Stimulated activated CD4-positive, alpha-beta T cell treated with anti-CD3 and anti-CD28 coated beads, Interleukin-1b, Interleukin-23, amount 100 ng/mL, for 24 hours (primary cell): ENCODE measurements around the gene STK10.

ENCODE experiments used
- DNase-seq, 4 experiments: peaks; one replicate each; pipeline ENCODE4 v3.0.0-alpha.2; 2020; ENCODE audit warnings: low read depth in 4 of 4, low spot score in 1 of 4

Gene STK10

DNA sequence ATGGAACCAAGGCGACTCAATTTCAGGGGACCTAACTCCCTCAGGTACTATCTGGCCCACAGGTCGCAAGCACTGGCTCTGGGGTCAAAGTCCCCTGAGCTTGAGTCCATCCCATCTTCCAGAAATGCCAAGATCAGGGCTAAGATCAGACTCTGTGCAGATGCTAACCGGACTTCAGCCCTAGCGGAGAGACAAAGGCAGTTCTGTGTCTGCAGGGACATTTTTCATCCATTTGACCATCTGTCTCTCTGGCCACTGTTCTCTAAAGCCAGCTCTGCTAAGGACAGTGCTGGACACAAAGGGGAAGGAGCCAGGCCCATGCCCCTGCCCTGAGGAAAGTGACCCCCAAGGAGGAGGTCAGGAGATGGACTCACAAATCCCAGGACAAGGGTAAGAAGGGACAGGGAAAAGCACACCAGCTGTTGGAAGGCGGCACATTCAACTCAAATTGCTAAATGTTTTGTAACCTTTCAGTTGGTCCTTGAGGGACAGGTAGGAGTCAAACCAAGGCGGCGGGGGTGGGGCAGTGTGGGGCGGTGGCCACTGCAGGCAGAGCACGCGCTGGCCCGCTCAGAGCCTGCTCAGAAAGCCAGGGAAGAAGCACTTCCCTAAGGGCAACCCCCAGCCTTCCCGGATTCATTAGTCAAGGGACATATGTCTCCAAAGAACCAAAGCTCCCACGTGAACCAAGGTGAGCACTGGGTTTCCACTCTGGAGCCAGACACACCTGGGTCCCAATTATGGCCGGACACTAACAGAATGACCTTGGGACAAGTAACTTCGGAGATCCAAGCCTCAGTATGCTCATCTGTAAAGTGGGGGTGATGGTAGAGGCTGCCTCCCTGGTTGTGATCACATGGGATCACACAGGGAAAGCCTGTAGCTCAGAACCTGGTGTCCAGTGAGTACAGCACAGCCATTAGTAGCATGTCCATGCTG, 42.8 kb downstream of the STK10 start:
- no peak for DNase-seq

DNA sequence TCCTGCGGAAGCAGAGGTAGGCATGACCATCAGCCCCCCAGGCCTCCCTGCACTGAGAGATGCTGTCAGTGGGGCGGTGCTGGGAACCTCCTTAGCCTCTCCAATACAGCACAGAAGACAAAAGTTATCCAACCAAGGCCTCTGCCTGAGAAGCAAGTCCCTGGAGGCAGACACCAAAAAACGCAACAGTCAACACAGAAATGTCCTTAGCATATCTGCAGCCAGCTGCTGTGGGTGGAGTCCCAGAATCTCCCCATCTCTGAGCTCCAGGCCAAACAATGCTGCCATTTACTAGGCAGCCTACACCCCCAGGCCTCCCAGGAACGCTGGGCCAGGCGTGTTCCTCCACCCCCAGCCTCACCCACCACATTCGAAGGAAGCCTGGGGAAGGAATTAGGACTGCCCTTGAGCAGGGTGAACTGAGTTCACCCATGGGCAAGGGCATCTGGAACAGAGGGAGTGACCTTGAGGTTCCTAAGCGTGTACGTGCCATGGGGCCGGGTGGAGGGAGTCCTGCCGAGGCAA, 43.7 kb downstream of the STK10 start:
- DNase-seq = no peak

DNA sequence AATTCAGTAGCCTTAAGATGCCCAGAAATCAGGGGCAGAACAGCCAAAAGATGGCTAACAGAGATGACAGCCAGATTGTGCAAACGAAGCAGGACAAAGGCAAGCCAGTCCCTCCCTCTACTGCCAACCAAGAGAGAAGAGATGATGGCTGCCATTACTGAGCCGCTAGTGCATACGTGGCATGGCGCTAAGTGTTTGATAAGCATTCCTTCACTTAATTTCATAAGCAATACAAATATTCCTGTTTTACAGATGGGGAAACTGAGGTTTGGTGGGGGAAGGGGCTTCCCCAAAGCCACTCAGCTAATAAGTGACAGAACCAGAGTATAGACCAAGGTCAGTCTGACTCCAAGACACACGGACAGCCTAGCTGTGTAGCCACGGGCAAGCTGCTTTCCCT, 44.1 kb downstream of the STK10 start:
- DNase-seq = no peak

DNA sequence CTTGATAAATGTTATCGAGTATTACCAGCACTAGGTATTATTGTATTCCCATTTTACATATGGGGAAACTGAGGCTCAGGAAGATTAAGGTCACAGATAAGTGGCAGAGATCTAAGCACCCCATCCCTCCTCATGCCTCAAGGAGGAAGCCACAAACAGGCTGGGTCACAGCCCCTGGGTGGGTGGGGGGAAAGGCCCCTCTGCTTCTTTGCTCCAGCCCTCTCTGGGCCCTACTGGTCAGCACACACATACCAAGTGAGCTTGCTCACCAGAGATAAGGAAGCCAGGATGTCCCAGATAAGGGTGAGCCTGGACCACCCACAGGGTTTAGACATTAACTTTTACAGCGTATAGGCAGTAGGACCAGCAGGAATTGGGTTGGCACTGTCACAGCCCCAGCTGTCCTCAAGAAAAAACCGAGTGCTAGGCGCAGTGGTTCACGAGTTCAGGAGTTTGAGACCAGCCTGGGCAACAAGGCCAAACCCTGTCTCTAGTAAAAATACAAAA, 45.3 kb downstream of the STK10 start:
- DNase-seq = no peak

DNA sequence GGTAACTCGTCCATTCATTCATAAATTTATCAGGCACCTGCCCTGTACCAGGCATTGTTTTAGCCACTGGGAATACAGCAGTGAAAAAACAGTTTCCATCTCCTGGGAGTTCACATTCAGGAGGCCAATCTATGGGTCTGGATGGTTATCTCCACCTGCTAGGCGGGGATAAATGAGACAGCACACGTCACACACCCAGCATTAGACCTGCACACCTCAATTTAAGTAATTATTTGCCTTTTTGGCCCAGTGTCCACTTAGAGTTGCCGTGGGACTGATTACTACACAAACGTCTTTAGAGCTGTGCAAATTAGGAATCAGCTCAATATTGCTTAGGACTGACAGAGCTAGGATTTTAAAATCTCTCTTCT, 46.1 kb downstream of the STK10 start:
- no peak for DNase-seq

DNA sequence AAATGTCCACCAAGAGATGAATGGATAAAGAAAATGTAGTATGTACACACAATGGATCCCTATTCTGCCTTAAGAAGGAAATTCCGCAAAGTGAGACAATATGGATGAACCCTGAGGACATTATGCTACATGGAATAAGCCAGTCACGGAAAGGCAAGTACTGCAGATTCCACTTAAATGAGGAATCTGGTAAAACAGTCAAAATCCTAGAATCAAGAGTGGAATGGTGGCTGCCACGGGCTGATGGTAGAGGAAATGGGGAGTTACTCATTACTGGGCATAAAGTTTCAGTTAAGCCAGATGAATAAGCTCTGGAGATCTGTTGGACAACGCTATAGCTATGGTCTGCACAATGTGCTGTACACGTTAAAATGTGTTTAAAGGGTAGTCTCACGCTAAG, 47.2 kb downstream of the STK10 start:
- no peak for DNase-seq

DNA sequence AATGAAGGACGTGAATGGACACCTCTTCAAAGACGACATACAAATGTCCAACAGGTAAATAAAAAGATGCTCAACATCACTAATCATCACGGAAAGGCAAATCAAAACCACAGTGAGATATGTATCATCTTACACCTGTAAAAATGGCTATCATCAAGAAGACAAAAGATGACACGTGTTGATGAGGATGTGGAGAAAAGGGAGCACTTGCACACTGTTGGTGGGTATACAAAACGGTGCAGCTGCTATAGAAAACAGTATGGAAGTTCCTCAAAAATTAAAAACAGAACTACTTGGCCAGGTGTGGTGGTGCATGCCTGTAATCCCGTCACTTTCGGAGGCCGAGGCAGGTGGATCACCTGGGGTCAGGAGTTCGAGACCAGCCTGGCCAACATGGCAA, 47.9 kb downstream of the STK10 start:
- no peak for DNase-seq

DNA sequence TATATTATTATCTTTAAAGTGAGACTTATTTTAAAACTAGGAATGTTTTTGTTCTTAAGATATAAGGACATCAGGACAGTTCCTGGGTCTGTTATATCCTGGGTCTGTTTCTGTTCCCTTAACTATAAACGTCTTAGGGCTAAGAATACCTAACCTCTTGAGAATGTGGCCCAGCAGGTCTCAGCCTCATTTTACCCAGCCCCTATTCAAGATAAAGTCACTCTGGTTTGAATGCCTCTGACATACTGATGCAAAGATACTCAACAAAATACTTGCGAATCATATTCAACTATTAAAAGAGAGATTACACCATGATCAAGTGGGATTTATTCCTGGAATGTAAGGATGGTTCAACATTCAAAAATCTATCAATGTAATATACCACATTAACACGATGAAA, 51.0 kb downstream of the STK10 start:
- DNase-seq = no peak

DNA sequence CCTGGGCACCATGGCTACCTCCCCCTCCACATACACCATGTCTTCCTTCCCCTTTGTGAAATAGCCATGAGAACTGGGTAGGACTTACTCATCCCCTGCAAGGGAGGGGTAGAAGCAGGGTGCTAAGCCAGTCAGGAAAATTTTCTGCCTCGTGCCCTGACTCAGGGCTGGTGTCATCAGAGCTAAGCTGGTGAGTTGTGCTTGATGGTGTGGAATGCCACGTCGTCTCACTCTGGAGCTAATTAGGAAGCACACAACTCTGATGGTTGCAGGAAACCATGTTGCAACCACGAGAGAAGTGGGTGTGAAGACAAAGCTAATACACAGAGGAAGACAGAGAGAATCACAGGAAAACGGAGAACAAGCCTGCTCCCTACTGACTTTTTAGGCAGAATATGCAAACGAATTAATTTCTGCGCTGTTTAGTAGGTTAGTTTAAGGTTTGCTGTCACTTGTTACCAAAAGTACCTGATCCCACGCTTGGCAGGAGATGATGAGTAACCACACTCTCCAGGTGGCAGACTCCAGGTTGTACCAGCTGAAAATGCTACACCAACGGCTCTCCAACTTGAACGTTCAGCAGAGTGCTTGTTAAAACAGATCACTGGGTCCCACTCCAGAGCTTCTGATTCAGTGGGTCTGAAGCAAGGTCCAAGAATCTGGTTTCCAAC, 54.5 kb downstream of the STK10 start:
- DNase-seq = peak in 3 of 4 experiments; percentile 28 to 63 (median 44)

DNA sequence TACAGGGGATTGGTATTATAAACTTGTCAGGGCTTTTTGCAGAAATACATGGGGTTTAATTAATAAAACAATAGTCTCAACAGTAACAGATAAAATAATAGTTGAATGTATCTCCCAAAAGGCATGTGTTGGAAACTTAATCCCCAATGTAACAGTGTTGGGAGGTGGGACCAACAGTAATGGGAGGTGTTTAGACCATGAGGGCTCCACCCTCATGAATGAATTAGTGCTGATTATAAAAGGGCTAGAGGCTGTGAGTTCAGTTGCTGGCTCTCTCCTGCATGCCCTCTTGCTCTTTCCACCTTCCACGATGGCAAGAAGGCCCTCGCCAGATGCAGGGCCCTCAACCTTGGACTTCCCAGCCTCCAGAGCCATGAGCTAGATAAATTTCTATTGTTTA, 56.3 kb downstream of the STK10 start:
- DNase-seq = no peak

DNA sequence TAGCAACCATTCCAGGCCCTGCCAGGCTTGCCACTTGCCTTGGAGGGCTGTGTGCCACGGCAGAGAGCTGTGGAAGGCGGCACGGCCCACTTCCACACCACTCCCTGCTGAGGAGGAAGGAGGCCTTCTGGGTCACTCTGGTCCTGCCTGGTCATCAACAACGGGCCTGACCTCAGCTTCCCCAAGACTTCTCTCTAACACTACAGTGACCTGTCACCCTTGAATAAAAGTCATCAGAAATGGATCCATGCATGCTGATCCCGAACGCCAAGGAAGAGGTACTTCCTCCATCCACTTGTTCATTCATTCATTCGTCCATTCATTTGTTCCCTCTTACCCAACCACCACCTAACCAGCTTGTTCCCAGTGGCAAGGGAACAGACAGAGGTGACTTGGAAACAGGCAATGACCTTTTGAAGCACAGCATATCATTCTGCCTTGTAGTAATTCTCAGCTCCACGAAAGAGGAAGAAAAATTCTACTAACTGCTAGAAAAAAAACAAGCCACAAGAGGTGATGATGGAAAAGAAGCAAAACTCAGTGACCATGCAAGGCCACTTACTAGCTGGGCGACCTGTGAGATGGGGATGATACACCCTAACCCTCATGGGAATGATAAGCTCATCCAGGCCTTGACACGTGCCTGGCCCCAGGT, 58.6 kb downstream of the STK10 start:
- no peak for DNase-seq

DNA sequence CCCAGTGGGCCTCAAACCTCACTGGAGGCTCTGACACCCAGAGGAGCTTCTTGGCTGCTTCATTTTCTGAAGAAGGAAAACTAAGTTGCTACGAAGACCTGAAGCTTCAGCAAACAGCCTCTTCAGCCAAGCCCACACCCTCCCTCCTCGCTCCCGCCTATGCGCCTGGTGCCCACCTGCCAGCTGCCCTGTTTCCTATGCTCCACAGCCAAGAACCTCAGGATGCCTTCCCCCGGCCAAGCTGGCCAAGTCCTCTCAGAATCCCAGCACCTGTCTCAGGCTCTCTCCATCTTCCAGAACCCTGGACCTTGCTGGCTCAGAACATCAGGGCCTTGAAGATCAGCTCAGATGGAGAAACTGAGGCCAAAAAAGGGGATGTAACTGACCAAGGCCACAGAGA, 60.4 kb downstream of the STK10 start:
- DNase-seq = no peak

DNA sequence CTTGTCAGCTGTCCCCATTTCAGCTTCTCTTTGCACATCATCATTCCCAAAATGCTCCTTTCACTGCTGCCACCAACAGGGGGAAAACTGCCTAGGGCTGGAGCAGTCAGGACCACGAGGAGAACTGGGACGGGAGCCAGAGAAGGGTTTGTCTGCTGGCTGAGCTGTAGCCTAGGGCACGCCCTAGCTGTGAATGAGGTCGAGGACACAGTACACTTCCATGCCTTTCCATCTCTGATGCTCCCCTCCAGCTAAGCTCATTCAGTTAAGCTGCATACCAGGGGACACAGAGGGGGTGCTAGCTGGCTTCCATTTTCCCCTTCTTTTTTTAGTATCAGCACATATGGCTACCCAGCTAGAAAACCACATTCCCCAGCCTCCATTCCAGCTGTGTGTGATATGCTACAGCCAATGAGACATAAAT, 64.7 kb downstream of the STK10 start:
- DNase-seq = no peak

DNA sequence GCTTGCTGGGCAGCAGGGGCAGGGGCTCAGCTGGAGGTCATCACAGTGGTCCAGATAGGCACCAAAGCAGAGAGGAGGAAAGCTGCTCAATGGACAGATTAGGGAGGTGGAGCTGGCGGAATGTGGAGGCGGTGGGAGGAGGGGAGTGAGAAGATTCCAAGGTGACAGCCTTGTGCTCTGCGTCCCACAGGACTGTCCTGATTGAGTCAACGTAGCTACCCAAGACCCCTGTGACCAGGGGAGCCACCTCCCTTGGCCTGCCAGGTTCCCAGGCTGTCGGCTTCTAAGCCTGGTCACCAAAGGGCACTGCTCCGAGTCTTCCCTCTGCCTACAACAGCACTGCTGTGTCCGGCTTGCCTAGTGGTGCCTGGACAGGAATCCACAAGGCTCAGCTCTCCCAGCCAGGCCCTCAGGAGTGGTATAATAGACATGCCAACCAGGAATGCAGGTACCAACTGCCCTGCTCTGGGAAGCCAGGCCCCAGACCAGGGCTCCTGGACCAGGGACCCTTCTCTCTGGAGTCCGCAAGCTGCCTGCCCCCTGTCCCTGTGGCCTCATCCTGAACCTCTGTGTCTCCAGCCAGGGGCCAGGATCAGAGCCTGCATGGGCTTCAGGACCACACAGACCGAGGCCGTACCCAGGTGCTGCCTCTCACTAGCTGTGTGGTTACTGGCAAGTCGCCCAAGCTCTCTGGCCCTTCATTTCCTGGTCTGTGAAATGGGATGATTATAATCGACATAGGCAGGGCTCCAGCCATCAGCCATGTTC, 67.9 kb downstream of the STK10 start:
- no peak for DNase-seq

DNA sequence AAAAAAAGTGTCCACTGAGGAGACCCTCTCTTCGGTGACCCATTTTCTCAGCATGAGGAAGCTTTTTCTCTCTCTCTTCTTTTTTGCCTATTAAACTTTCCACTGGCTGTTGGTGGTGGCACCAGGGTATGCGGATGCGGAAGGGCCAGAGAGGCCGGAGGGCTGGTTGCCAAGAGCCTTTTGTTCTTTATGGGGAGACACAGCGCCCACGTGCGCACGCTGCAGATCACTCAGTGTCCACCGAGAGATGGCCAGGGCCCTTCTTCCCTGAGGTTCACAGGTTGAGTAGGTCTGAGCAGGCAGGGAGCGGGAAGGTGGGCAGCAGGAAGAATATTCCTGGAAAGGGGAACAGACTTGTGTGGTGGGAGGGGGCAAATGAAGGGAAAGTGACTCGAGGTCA, 69.1 kb downstream of the STK10 start:
- no peak for DNase-seq

DNA sequence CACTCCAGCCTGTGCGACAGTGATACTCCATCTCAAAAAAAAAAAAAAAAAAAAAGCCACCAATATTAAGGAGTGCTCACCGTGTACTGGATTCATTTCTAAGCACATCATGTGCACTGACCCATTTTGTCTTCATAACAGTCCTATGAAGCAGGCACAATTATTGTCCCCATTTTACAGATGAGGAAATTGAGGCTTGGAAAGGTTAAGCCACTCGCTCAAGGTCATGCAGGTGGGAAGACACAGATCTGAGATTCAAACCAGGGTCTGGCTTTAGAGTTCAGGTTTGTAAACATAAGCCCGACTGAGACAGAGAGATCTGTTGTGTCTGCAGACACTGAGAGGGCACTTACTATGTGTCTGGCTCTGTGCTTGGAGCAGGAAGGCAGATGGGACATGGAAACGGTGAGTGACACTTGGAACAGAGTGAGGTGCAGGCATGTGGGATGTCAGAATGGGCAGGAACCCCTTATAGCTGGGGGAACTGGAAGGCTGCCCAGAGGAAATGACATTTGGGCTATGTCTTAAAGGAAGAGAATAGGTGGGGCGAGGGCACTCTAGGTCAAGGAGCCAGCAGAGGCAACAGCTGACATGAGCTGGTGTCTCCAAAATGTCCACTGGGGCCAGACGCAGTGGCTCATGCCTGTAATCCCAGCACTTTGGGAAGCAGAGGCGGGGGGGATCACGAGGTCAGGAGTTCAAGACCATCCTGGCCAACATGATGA, 69.9 kb downstream of the STK10 start:
- DNase-seq = no peak

DNA sequence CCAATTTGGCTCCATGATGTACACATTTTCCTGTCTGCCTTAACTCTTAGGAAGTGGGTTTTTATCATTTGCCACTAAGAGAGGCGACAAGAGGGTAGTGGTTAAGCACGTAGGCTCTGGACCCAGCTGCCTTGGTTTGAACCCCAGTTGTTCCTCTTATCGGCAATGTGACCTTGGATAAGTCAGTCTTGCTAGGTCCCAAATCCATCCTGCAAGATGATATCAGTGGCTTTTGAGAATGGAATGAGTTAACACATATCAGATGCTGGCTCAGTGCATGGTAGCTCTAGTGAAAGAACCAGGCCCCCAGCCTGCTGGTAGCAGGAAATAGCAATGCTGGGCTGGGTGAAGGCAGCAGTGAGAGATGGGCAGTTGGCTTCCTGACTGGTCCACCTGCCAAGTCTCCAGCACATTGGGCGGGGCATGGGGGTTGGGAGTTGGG, 72.5 kb downstream of the STK10 start:
- no peak for DNase-seq

DNA sequence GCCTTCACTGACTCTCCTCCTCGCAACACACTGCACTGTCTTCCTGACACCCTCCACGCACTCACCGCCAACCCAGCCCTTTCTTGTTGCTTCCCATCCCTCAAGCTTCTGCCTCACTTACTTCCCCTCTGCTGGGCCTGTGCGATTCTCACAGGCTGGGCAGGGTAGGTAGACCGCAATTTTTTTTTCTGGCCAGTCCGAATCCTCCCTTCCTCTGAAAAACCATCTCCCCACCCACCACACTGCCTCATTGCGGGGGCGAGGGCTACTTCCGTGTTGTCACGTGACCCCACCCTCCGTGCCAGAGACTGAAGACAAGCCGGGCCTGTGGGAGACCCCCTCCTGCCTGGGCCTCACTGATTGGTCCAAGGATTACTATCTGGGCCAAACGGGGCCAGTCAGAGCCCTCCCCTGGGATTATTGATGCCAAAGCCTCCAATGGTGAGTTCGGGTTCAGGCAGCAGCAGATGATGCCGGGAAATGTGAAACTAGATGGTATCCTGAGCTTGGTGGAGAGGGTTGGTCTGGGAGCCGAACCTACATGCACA, 73.1 kb downstream of the STK10 start:
- peak; percentile 38 to 81 (median 53) for DNase-seq

DNA sequence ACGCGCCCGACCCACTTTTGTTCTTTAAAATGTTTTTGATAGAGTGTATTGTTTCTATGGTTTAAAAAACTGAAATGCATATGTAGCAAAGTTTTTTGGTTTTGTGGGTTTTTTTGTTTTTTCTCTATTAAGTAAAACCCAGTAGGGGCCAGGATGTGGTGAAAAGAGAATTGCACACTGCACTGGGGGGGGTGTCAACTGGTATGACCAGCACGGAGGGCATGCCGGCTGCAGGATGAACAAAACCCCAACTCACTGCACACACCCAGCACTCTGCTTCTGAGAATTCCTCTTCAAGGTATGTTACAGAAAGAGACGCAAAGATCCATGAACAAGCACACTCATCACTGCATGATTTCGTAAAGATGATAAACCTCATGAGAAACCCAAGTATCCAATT, 75.0 kb downstream of the STK10 start:
- DNase-seq = peak in 2 of 4 experiments; percentile 44 to 60

DNA sequence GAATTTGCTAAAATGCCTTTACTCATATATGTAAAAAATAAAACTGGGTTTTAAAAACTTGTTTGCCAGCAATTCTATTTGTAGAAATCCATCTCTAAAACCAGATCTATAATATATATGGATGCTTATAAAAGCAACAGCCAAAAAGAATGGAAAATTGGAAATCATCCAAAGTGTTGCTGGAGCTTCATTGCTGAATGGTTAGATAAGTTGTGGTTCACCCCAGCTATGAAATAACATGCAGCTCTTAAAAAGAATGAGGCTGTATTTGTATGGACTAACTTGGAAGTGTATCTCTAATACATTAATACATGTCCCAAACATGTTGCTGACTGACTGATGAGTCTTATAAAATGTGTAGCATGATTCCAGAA, 76.2 kb downstream of the STK10 start:
- no peak for DNase-seq
